GM18873 (cell line): ENCODE measurements around the gene GALNT18.

ENCODE experiments used
- ATAC-seq: cut with Tn5 transposase; IDR thresholded peaks from one replicate; pipeline ENCODE4 v1.9.1; 2021; ENCODE audit warnings: mild to moderate bottlenecking, moderate library complexity, moderate number of reproducible peaks; ENCODE audit not compliant: unreplicated experiment, low FRiP score

Gene GALNT18

DNA sequence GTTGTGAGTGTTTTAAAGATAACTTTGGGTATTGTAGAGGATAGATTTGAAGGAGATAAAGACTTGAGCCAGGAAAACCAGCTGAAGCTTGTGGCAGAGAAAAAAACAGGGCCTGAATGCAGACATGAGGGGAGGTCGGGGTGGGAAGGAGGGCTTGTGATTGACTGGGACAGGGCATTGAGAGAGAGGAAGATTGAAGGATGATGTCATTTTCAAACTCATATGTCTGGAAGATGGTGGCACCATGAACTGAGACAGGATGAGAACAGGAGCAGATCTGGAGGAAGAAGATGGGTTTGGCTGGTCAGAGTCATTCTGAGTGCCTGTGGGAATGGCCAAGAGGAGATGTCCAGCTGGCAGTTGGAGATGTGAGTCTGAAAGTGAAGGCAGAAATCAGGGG lies 283.5 kb downstream of the GALNT18 start:
- no peak for ATAC-seq

DNA sequence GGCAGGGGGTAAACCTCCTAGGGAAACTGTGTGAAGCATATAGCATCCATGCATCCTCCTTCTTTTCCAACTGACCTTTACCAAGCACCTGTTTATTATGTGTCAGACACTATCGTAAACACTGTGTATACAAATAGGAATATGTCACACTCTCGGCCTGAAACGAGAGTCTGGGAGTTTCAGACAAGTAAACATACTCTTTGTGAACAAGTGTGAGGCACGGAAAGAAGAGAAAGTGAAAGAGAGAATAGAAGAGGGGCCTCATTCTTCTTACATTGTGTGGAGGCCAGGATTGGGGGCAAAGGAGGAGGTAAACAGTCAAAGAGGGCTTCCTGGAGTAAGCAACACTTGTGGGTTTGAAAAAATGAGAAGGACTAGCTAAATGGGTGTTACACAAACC lies 285.1 kb downstream of the GALNT18 start:
- no peak for ATAC-seq

DNA sequence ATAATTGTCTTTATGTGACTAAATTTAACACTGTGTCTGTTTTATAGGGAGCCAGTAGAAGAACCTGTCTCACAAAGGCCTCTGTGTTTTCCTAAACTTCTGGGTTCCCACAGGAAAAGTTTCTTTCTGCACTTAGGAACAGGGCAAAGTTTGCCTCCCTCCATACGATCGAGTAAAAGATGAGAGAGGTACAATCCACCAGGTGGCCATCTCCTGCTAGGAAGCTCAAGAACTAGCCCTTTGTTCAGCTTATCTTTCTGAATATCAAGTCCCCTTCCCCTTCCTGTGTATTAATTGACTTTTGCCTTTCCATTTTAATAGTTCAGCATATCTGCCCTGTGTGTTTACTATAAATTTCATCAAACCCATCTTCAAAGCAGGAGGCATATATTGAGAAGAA lies 286.8 kb downstream of the GALNT18 start:
- ATAC-seq: no peak

DNA sequence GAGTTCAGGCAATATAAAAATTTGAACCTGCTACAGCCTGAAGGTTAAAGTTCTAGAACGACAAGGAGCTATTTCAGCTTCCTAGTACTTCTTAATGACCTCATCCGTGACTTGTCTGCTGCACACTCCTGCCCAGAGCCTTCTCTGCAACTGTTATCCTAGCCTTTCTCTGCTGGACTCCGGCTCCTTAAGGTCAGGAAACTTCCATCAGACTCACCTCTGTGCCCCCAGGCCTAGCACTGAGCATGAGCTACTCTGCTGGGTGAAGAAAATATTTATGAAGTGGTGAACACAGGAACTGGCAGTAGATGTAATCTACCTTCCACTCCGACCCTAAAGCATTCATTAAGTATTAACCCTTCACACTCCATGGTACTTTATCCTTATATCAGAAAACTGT lies 287.2 kb downstream of the GALNT18 start:
- ATAC-seq: no peak

DNA sequence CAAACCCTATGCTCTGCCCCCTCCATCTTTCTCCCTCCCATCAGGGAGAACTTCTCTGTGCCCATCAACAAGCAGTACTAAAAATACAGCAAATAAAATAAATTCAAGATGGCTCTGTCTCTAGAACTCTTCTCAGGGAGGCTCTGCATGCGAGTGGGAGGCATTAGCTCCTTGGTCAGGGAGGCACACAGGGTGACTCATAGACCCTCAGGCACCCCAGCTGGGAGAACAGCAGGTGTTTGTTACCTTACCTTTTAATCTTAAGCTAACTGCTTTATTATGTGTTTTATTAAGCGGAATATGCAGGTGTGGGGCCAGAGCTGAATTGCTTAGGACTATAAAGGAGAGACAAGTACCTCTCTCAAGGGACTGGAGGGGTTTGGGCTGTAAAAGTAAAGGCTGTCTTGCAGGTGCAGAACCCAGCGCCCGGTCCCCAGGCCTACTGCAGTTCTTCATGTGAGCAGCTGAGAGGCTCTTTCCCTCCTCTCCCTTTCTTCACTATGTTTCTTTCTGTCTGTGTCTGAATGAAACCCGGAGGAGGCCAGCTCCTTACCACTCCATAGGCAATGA lies 289.6 kb downstream of the GALNT18 start:
- no peak for ATAC-seq

DNA sequence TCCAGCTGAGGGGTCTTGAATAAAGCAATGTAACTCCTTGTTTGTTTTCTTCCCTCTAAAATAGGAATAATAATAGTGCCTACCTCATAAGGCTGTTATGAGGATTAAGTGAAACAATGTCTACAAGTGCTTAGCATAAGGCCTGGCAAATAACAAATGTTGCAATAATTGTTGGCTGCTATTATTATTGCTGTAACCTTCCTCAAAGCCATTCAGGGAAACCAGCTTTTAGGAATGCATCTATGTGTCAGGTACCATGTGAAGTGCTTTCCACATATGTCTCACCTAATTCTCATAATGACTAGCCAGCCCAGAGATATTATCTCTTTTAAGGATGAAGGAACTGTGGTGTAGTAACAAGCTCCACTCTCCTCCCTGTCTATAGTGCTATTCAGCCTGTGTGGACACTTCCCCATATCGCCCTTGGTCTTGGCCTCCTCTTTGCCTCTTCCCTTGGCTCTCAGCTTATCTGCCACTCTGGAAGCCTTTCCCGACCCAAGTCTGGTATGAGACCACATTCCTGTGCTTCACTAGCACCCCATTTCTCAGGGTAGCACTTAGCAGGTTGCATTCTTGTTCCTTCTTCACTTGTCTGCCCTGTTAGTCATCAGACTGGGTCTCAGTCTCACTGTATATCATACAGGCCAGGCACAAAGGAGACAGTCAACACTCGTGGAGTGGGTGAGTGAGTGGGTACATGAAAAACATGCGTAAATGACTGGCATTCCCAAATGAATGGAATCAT lies 292.6 kb downstream of the GALNT18 start:
- no peak for ATAC-seq

DNA sequence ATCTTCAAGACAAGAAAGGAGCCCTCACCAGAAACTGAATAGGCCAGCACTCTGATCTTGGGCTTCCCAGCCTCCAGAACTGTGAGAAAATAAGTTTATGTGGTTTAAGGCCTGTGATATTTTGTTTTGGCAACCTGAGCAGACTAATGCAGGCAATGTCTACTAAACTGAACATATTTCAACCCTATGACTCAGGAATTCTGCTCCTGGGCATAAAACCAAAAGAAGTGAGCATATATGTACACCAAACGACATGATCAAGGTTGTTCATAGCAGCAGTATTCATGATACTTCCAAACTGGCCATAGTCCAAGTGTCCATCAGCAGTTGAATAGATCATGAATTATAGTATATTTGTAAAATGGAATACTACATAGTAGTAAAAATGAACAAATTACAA lies 297.7 kb downstream of the GALNT18 start:
- ATAC-seq: no peak

DNA sequence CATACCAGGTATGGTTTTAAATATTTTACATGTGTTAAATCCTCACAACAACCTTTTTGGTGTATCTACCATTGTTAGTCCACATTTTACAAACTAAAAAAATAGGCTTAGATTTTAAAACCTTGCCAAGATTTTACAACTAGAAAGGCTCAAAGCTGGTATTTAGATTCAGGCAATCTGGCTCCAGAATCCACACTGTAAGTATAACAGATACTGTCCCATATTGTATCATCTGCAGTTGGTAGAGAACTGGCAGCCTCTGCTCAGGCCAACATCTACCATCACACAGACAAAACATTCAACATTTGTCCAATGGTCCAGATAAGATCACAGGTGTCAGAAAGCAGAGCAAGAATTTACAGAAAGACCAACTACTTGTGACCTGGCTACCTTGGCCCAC lies 299.7 kb downstream of the GALNT18 start:
- ATAC-seq: no peak

DNA sequence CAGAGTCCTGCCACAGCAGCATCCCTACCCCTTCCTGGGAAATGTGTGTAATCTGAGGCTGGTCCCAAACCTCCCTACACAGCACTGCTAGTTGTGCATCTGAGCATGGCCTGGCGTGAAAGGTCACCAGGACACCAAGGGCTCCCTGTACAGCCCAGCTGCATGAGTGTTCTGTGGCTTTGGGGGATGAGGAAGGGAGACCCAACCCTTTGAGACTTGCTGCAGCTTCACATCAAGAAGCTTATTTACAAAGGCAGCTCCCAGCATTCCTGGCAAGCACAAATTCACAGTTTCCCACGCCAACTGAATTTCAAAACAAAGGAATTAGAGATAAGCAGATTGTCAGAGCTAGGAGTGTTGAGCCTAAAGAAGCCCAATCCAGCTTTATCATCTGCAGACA lies 301.0 kb downstream of the GALNT18 start:
- ATAC-seq: no peak

DNA sequence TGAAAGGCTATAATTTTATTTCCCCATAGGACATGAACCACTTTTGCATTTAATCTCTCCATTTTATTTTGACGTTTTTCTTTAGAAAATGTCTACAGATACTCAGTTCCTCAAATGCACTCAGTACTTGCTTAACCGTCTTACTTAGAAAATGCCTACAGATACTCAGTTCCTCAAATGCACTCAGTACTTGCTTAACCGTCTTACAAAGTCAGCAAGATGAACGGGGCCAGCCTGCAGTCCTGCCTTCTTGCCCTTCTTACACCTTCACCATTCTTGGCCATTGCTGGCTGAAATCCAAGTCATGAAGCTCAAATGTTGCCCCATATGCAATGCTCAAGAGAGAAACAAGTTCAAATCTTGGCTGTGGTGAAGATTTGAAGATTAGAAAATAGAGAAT lies 302.8 kb downstream of the GALNT18 start:
- ATAC-seq: no peak

DNA sequence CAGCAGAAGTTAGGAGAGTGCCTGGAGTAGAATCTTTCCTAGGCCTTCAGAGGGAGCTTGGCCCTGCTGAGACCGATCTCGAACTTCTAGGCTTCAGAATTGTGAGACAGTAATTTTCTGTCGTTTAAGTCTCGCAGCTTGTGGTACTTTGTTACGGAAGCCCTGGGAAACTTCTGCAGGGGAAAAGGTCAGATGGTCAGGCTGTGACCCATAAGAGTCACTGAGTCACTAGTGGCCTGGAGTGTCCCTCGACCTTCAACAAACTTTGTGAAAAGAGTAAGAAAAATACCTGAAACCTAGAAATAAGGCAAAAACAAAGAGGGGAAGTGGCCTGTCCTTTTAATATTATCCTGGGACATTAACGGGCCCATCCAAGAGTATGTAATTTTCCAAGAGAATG lies 303.3 kb downstream of the GALNT18 start:
- ATAC-seq: no peak

DNA sequence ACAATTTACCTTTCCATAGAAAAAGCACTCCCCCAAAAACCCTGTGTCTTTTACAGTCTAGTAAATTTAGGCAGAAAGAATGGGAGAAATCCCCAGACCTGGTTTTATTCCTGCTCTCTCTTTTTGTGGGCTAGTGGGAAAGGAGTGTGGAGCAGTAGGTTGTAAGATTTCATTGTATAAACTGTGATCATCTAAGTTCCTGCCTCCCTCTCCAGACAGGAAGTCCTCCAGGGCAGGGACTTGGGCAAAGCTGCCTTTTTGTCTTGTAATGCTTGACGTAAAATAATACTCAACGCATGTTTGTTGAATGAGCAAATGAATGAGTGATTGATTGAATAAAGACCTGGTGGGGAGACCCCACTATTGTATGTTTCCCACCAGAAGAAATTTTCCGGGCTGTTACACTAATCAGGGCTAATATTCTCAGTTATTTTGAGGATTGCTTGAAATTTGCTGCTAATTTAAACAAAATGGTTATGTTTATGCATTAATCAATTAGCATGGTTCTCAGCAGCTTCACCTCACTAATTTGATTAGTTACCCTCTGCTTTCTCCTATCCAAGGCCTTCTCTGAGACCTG lies 305.1 kb downstream of the GALNT18 start:
- ATAC-seq: no peak

DNA sequence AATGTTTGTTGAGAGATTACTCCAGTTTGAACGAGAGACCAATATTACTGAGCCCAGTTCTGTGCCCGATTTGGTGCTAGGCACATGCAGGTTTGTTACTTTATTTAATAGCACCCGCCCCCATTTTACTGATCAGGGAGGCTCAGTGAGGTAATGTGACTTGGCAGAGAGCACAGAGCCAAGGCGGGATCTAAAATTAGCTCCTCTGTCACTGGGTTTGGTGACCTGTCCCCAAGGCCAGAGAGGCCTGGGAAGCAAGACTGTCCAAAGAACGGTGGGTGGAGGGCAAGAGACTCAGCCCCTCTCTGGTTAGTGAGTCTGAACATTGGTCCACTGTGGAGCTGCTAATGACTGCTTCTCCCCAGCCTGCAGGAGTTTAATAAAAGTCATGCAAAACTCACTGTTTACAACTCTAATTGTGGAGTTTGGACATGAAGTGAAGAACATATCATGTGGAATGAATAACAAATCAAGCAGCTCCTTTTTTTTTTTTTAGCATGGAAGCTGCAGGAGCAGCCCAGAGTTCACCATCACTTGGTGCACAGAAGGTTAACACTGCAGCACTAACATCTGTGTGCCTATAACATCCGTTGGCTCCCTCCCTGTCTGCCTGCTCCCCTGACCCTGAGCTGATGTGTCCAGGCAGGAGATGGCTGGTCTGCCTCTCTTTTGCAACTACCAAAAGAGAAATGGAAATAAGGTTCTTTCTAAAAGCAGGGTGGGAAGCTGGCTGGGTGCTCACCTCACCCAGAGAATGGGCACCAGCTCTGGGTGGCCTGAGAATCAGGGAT lies 307.7 kb downstream of the GALNT18 start:
- no peak for ATAC-seq

DNA sequence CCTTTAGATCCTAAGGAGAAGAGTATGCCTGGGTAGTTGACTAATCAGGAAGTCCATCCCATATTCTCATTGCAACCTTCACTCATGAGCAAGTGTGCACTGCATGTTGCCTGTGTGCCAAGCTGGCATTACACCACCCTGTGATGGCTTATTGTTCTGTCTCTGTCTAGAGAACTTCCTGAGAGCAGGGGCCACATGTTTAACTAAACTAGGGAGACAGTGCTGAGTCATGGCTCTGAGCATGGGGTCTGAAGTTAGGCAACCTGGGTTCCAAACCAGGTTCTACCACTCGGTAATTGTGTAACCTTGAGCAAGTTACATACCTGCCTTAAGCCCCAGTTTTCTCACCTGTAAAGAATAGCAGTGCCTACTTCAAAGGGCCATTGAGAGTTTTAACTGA lies 308.4 kb downstream of the GALNT18 start:
- no peak for ATAC-seq

DNA sequence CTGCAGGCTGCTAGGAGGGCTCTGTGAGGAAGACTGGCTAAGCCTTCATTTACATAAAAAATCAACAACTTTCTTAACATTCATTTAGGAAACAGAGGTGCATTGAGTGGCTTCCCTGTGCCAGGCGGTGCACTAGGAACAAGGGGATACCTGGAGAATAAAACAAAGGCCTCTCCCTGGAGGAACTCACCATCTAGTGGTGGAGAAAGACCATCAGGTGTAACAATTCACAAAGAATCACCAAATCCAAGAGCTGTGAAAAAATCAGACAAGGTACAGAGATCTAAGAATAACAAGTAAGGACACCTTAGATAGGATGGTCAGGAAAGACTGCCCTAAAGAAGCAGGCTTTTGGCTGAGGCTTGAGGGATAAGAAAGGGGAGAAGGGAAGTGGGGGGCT lies 309.1 kb downstream of the GALNT18 start:
- ATAC-seq: no peak

DNA sequence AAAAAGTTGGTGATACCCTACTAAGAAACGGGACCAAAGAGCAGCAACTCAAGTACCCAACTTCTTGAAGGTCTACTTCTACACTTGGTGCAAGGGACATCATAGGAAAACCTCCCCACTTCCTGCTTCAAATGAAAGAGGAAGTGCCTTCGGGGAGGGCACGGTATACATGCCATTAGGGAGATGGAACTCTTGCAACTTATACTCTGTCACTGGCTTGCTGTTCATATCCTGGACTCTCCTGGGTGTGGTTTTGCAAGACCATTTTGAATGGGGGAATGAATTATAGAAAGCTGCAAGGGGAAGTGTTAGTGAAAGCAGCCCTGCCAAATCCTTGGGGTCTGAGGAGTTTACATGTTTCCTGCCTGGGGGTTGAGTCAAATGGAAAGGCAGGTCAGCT lies 310.6 kb downstream of the GALNT18 start:
- ATAC-seq: no peak

DNA sequence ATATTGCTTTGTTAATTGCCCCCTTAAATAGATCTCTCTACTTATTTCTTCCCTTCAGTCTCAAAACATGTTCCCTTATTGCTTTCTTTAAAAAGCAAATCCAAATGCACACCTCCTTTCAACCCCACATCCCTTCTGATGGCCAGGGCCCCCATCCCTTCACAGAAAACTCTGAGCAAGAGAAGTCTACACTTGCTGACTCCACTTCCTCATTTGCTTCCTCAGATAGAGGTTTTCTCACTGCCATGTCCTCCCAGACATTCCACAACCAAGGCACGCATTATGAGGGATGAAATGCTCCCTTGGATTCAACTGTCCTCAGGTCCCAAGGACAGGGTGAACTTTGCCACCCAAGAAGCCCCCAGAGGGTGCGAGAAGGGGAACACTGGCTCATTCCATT lies 311.9 kb downstream of the GALNT18 start:
- no peak for ATAC-seq

DNA sequence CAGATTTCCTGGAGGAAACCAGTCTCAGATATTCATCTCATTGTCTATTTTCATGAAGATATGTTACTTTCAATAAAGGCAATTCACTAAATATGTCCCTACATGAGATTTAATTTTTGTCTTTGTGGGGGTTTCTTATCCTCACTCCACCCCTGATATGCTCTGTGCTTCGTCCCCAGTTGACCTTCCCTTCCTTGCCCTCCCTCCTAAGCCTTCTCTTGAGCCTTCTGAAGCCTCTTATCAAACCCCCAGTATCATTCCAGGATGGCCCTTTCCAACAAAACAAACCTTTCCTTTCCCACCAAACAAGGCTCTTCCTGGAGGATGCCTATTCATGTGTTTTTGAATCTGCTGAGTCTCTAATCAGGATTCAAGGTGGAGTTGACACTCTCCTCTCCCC lies 313.6 kb downstream of the GALNT18 start:
- no peak for ATAC-seq

DNA sequence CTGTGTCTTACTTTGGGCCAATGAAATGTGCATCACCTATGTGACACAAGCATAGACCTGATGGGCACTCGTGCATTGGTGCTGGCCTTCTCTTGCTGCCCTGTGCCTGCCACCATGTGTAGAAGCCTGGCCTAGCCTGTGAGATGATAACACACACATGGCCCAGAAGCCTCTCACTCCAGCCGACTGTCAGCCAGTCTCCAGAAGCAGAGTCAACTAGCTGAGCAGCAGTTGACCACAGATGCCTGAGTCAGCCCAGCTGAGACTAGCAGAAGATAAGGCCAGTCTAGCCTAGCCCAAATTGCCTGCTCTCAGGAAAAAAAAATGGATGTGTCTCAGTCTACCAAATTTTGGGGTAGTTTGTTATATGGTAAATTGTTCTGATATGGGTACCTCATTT lies 314.9 kb downstream of the GALNT18 start:
- no peak for ATAC-seq

DNA sequence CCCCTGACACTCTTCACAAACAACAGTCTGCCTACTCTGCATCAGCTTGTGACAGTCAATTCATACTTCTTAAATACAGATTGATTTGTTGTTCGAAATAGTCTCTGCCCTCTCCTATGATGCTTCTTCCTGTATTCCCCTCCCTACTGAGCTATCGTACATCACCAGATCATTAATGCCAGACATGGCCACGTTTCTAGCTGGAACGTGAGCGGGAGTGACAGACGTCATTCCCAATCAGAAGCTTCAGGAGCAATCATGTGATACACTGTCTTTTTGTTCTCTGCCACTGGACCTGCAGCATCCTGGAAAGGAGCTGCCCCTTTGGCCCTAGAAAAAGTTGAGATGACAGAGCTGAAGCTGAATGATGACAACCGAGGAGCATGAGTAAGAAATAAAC lies 317.3 kb downstream of the GALNT18 start:
- no peak for ATAC-seq

DNA sequence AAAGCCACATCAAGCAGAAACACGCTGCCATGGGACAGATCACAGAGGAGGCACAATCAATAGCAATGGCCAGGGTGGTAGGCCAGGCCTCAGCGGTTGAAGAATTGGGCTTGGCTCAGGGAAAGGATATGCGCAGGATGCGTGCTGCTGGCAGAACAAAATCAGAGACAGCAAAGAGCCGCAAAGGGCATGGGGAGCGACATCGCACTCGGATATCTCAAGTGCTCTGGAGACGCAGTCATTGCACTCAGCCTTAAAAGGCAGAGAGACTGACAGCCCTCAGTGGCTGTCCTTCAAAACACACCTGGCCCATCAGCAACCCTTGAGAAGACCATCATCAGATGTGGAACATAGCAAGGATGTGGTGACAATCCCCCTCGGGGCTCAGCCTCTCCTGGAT lies 319.2 kb downstream of the GALNT18 start:
- ATAC-seq: no peak
